HS-5 (cell line): Measurements from ENCODE around the gene NEK7.
"Not testable (repeated sequence)": the region's sequence is repeated elsewhere in the genome, so short reads cannot be mapped to it uniquely, and the experiment has no call there.

Source experiments
- DNase-seq: peaks from one replicate; pipeline ENCODE4 v3.0.0-alpha.2; 2012; ENCODE audit warnings: low read depth

NEK7 gene

GRCh38 chr1:198156745-198157240, at the start of gene NEK7:
NEK7 (plus strand) TSS chr1:198156998; CDS start chr1:198232581, 75,583 bp downstream.
- DNase-seq: peak; percentile 40

GRCh38 chr1:198107091-198107501, 49.7 kb upstream of the NEK7 start:
- peak; percentile 89 for DNase-seq

GRCh38 chr1:198108636-198109370, 48.0 kb upstream of the NEK7 start:
- DNase-seq: no peak

- no peak for DNase-seq
Measured at GRCh38 chr1:198109371-198109715, 47.5 kb upstream of the NEK7 start.

GRCh38 chr1:198113342-198113750, 43.5 kb upstream of the NEK7 start:
- no peak for DNase-seq

- DNase-seq: no peak
Measured at GRCh38 chr1:198116069-198116468, 40.7 kb upstream of the NEK7 start.

- no peak for DNase-seq
Measured at GRCh38 chr1:198116469-198116868, 40.3 kb upstream of the NEK7 start.

GRCh38 chr1:198117267-198117666, 39.5 kb upstream of the NEK7 start:
- DNase-seq: no peak

GRCh38 chr1:198118134-198118533, 38.7 kb upstream of the NEK7 start:
- DNase-seq: peak; percentile 70

DNA sequence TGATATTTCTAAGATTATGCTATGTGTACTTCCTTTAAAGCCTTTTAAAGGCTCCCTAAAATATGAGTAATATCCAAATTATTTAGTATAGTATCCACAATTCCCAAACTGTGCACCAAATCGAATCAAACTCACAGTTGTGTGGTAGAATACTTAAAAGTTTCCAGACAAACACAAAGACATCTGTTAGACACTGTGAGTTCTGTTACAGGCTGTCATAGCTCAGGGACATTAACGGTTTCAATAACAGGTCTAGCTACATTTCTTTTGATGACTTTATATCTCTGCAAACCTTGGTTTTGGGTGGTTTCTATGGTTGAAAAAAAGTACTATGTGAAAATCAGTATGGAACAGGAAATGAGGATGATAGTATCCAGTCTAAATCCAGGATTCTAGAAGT, 36.9 kb upstream of the NEK7 start:
- no peak for DNase-seq

DNA sequence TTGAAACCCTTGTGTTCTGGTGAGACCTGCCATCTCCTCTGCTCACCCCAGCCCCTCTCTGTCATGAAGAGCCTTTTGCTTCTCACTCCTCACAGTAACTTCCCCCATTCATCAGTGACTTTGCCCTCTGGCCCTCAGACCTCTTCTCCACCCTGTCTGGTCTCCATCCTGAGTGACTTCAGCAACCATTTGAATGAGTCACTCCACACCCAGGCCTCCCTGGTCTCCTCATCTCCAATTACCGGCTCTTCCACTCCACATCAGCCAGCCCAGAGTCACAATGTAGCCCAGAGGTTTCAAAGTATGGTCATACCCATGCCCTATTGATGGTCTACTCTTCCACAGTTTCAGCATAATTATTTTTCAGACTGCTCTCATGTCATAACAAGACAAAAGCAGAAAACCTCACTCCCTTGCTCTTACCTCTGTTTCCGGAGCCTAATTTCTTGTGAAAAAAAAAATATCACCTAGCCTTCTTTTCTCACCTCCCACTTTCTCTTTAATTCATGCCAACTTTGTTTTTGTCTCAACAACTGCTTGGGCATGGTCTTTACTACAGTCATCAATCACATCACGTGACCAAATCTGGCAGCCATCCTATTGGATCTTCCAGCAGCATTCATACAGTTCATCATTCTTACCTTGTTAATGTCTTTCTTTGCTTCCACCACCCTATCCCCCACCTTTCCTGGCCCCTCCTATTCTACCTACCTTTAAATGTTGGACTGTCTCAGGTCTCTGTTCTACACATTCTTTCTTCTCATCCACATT, 35.6 kb upstream of the NEK7 start:
- DNase-seq: peak; percentile 63

DNA sequence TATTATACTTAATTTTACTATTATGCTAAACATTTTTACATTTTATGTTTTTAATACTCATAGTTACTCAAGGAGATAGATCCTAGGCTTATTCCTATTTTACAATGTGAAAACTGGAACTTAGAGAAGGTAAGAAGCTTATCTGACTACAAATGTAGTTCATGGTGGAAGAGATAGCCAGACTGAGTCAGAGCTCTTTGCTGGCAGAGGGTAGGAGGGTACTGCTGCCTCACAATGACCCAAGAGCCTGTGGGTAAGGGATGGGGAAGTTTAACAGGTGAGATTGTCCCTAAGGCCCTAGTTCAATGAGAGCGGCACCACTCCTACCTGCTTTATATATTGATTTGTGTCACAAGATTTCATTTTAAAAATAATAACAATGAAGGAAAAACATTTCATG, 34.1 kb upstream of the NEK7 start:
- no peak for DNase-seq

GRCh38 chr1:198123133-198123532, 33.7 kb upstream of the NEK7 start:
- DNase-seq: peak; percentile 71

GRCh38 chr1:198124673-198125072, 32.1 kb upstream of the NEK7 start:
- DNase-seq: no peak

- no peak for DNase-seq
Measured at GRCh38 chr1:198125995-198126735, 30.6 kb upstream of the NEK7 start.

DNA sequence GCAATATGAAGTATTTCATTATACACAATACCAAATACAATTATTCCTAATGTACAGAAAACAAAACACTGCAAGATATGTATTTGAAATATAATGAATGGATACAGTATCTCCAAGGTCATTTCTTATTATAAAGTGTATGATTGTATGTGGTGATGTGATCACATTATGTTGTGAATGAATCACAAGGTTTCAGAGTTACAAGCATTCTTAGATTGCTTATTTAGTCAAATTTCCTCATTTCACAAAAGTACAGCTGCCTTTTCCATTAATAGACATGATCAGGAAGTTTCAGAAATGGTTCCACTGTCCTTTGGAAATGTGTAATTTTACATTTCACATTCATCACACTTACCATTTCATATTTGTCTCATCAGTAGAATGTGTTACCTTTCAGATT, 28.3 kb upstream of the NEK7 start:
- no peak for DNase-seq

- not testable (repeated sequence) for DNase-seq
Measured at GRCh38 chr1:198130053-198130452, 26.7 kb upstream of the NEK7 start.

DNA sequence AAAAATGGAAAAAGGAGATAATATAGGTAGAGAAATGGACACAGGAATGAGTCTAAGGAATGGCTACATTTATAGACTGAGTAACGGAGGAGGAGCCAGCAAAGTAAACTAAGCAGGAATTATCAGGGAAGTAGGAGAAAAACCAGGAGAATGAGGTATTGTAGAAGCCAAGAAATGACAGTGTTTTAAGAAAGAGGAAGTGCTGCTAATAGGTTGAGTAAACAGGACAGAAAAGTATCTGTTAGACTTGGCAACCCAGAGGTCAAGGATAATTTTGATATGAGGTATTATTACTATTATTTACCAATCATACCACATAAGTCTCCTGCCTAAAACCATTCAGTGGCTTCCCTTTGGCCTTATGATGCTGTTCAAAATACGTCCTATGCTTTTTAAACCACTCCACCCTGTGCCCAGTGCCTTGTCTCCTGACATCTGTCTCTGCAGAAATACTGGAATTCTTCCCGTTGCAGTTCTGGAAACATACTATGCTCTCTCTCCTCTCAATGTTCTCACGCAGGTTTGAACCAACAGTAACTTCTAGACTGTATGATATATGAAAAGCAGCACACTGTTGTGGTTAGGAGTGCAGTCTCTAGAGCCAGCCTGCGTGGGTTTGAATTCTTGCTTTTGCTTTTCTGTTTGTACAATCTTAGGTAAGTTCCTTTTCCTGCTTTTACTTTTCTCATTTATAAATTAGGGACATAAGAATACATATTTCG, 24.6 kb upstream of the NEK7 start:
- DNase-seq: no peak

- DNase-seq: no peak
Measured at GRCh38 chr1:198134252-198134651, 22.5 kb upstream of the NEK7 start.

DNA sequence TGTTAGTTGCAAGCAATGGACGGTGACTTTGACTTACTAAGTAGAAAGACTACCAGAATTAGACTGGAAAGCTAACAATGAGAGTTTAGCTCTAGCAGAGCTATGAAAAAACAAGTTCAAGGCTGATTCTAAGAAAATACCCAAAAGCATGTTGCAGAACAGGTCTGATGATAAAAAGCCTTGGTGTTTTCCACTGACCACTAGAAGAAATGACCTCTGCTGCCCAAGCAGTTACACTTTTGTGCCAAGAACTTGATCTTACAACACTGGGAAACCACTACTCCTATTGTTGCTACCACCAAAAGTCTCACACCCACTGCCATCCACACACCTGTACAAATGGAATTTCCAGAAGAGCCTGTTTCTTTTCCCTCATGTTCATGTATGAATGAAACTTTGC, 21.4 kb upstream of the NEK7 start:
- DNase-seq: no peak

- no peak for DNase-seq
Measured at GRCh38 chr1:198141668-198142351, 15.0 kb upstream of the NEK7 start.
